Panc1 (cell line): ENCODE results near the gene ZNF254. TPM values are rescaled to one million over a fixed set of nuclear protein-coding genes. Genes with fewer than 3 reads are reported as not detected.
A peak's percentile ranks its signal among the peaks of the same experiment; 100 is the strongest.

ENCODE experiments used
- ATAC-seq: fragments of 200-7000 bp; cut with Tn5 transposase; 2 replicates; pipeline ENCODE4 v1.9.1; 2020; ENCODE audit warnings: mild to moderate bottlenecking, moderate library complexity
- BruUV-seq: library from RNA; stranded (reverse); fragments of 400-500 nt; replicated peaks from 2 replicates; lab custom pipeline; 2021; lab: Mats Ljungman, UMichigan
- CTCF ChIA-PET: fragments of 300-600 bp; sonication (Branson Sonifier 250); formaldehyde crosslinking; loops from one replicate; lab custom pipeline; 2022; ENCODE audit warnings: antibody characterized with exemption; lab: Charles Lee
- POLR2A ChIA-PET: fragments of 300-600 bp; sonication (Branson Sonifier 250); formaldehyde crosslinking; loops from one replicate; lab custom pipeline; 2022; ENCODE audit warnings: antibody characterized with exemption; lab: Charles Lee
- DNase-seq: peaks from one replicate; pipeline ENCODE4 v3.0.0-alpha.2; 2010; ENCODE audit warnings: low read depth, low spot score
- H3K27ac ChIP-seq: 2 replicates; pipeline ENCODE4 v1.5.1; 2011; ENCODE audit warnings: mild to moderate bottlenecking, low read length, inconsistent platforms
- H3K27me3 ChIP-seq: fragments of 200-500 bp; sonication (Bioruptor generic); 2 replicates; pipeline ENCODE4 v1.6.0; 2014; ENCODE audit warnings: low read length, inconsistent platforms; ENCODE audit not compliant: control insufficient read depth, insufficient read depth
- H3K36me3 ChIP-seq: fragments of 200-500 bp; sonication (Bioruptor generic); 2 replicates; pipeline ENCODE4 v1.5.1; 2014; ENCODE audit warnings: inconsistent platforms, mild to moderate bottlenecking, low read length, moderate library complexity; ENCODE audit not compliant: control insufficient read depth, insufficient read depth
- H3K4me1 ChIP-seq: 2 replicates; pipeline ENCODE4 v1.5.1; 2011; ENCODE audit warnings: inconsistent platforms, mild to moderate bottlenecking, low read length, moderate library complexity; ENCODE audit not compliant: control insufficient read depth, insufficient read depth
- H3K4me3 ChIP-seq, 2 experiments: 2 replicates each; pipeline ENCODE4 v1.5.1; 2011 to 2012; ENCODE audit warnings: low read depth in 2 of 2, low read length in 2 of 2, mild to moderate bottlenecking in 2 of 2, inconsistent platforms in 1 of 2, moderate library complexity in 1 of 2
- H3K9me3 ChIP-seq: fragments of 200-500 bp; sonication (Bioruptor generic); 2 replicates; pipeline ENCODE4 v1.5.1; 2014; ENCODE audit warnings: low read depth, mild to moderate bottlenecking, inconsistent platforms, low read length, moderate library complexity; ENCODE audit not compliant: control insufficient read depth, insufficient read depth
- POLR2AphosphoS5 ChIP-seq: IDR thresholded peaks from 2 replicates; pipeline ENCODE4 v1.6.1; 2012; ENCODE audit warnings: mild to moderate bottlenecking, low read depth, low read length, moderate library complexity
- REST ChIP-seq, 2 experiments: IDR thresholded peaks; 2 replicates each; pipeline ENCODE4 v1.6.1; 2011 to 2012; ENCODE audit warnings: low read depth in 2 of 2, control low read depth in 1 of 2, low read length in 1 of 2, mild to moderate bottlenecking in 1 of 2, moderate library complexity in 1 of 2; ENCODE audit not compliant: insufficient read depth in 1 of 2
- SIN3A ChIP-seq: IDR thresholded peaks from 2 replicates; pipeline ENCODE4 v1.6.1; 2012; ENCODE audit warnings: low read depth, mild to moderate bottlenecking, low read length, moderate library complexity, borderline replicate concordance; ENCODE audit not compliant: insufficient read depth
- TCF7L2 ChIP-seq: IDR thresholded peaks from 2 replicates; pipeline ENCODE4 v1.6.1; 2011; ENCODE audit warnings: mild to moderate bottlenecking, low read depth, low read length, inconsistent platforms
- in situ Hi-C: cut with HindIII; loops from 2 replicates; pipeline ENCODE4 v1.10.0; 2016; ENCODE audit warnings: low sequenced_read_pairs, low pct_unique_long_range_greater_than_20kb
- intact Hi-C: fragments of 100-400 bp; cut with micrococcal nuclease; formaldehyde crosslinking; loops from one replicate; pipeline ENCODE4 v1.10.0; 2022; ENCODE audit not compliant: unreplicated experiment
- total RNA-seq: library from RNA; stranded (reverse); gene quantifications from one replicate; pipeline ENCODE4 v1.2.1, GENCODE V29; 2021; ENCODE audit not compliant: unreplicated experiment
- TF ChIP-seq, protein P1 (sequence below): fragments of 450-650 bp; IDR thresholded peaks from 2 replicates; pipeline ENCODE4 v1.5.1; 2017; ENCODE audit warnings: mild to moderate bottlenecking

The ZNF254 gene
- total RNA-seq, 1 experiment from 2014 or later: 12.1 TPM

DNA sequence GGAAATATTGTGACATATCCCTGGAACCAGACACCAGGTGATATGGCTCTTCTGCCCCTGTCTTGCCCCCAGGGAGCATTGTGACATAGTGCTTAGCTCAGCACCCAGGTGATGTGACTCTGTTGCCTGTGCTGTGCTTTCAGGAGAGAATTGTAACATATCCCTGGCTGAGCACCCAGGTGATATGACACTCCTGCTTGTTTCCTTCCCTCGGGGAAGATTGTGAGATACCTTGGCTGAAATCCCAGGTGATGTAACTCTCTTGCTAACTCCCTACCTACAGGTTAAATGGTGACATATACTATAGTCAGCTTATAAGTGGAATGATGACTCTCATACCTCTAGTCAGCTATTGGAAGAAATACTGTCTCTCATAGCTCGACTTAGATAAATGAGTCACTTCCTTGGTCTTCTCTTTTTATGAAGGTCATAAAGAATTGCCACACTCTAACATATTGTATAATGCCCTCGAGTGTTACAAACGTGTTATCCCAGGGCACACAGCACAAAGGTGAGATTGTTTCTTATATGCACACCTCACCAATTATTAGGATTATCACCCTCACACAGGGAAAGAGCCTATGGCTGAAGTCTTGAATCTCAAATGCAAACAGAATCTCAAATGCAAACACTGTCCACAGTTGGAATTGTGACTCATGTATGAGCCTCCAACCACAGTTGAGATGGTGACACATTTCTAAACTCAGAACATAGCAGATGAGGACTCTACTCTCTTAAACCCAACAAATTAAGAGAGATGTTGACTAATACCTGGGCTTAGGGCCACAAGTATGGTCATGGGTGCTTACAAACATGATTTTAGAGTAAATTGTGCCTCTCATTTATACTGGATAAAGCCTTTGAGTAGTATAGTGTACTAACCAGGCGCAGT lies 32.7 kb upstream of the ZNF254 start:
- Histone ChIP-seq H3K27ac (no peak overlapping the region; the same call in 1 of the 2 replicates), H3K36me3 (peaks cover 3% of the 10 kb centered on the region; the same call in 1 of the 2 replicates), H3K4me3 (no peak overlapping the region), H3K9me3 (no peaks in the 10 kb centered on the region), H3K27me3 (no peaks in the 10 kb centered on the region), H3K4me1 (peaks cover 9% of the 10 kb centered on the region)
- DNase-seq: peak; percentile 92
- in situ Hi-C loops (no loop called here), intact Hi-C loops (no loop called here)
- TF ChIP-seq POLR2AphosphoS5 (no peak), TCF7L2 (no peak), SIN3A (no peak), REST (IDR thresholded peaks at IDR 0.05; ENCODE audit: insufficient read depth in 1 of 2, low read depth in 2 of 2, low read length in 1 of 2) (no peak)
- TF ChIP-seq, protein P1, sequence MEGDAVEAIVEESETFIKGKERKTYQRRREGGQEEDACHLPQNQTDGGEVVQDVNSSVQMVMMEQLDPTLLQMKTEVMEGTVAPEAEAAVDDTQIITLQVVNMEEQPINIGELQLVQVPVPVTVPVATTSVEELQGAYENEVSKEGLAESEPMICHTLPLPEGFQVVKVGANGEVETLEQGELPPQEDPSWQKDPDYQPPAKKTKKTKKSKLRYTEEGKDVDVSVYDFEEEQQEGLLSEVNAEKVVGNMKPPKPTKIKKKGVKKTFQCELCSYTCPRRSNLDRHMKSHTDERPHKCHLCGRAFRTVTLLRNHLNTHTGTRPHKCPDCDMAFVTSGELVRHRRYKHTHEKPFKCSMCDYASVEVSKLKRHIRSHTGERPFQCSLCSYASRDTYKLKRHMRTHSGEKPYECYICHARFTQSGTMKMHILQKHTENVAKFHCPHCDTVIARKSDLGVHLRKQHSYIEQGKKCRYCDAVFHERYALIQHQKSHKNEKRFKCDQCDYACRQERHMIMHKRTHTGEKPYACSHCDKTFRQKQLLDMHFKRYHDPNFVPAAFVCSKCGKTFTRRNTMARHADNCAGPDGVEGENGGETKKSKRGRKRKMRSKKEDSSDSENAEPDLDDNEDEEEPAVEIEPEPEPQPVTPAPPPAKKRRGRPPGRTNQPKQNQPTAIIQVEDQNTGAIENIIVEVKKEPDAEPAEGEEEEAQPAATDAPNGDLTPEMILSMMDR: no peak
- ATAC-seq: peak; percentile 92
- no TSS peak for BruUV-seq
- POLR2A ChIA-PET: no interaction called here
- CTCF ChIA-PET: interaction anchor here (0.6 kb wide), 1 partner anchor 250 kb away, joined by 4 read pairs; no protein-coding TSS in a partner anchor

- Histone ChIP-seq H3K4me3 (no peak overlapping the region), H3K9me3 (no peaks in the 10 kb centered on the region), H3K27me3 (no peaks in the 10 kb centered on the region), H3K27ac (no peak overlapping the region), H3K4me1 (peaks cover 9% of the 10 kb centered on the region), H3K36me3 (peaks cover 3% of the 10 kb centered on the region; the same call in 1 of the 2 replicates)
- ATAC-seq (no peak), DNase-seq (no peak)
- intact Hi-C loops: no loop called here
- TF ChIP-seq REST (IDR thresholded peaks at IDR 0.05; ENCODE audit: insufficient read depth in 1 of 2, low read depth in 2 of 2, low read length in 1 of 2): no peak
- no peak for TF ChIP-seq SIN3A
- TF ChIP-seq TCF7L2: no peak
- TF ChIP-seq POLR2AphosphoS5: no peak
- TF ChIP-seq, protein P1: no peak
- ChIA-PET POLR2A (no interaction called here), CTCF (no interaction called here)
- in situ Hi-C loops: no loop called here
- BruUV-seq: no TSS peak
Observed at GRCh38 chr19:24055548-24055947, 31.4 kb upstream of the ZNF254 start.
